SK-N-SH treated with all-trans-retinoic acid at 6 μM for 48 hours (cell line): ENCODE data around the gene SURF4.

Source experiments
- ATAC-seq: fragments of 200-7000 bp; cut with Tn5 transposase; 3 replicates; pipeline ENCODE4 v1.9.1; 2020; ENCODE audit warnings: mild to moderate bottlenecking, moderate library complexity
- CSDC2 ChIP-seq: fragments of 250-450 bp; sonication (Bioruptor Pico); IDR thresholded peaks from 2 replicates; pipeline ENCODE4 v1.5.0; 2020; ENCODE audit warnings: mild to moderate bottlenecking, moderate library complexity
- ESRRG ChIP-seq: fragments of 250-450 bp; sonication (Bioruptor Pico); IDR thresholded peaks from 2 replicates; pipeline ENCODE4 v1.6.1; 2021; ENCODE audit warnings: mild to moderate bottlenecking
- GLIS3 ChIP-seq: fragments of 250-450 bp; sonication (Bioruptor Pico); IDR thresholded peaks from 2 replicates; pipeline ENCODE4 v1.5.0; 2020; ENCODE audit warnings: mild to moderate bottlenecking, moderate library complexity
- ISL1 ChIP-seq: fragments of 250-450 bp; sonication (Bioruptor Pico); IDR thresholded peaks from 2 replicates; pipeline ENCODE4 v2.1.2; 2022; ENCODE audit warnings: mild to moderate bottlenecking, moderate library complexity
- OSR1 ChIP-seq: fragments of 250-450 bp; sonication (Bioruptor Pico); IDR thresholded peaks from 2 replicates; pipeline ENCODE4 v1.8.0; 2022; ENCODE audit warnings: moderate library complexity, mild to moderate bottlenecking, inconsistent platforms
- PPARA ChIP-seq: fragments of 250-450 bp; sonication (Bioruptor Pico); IDR thresholded peaks from 2 replicates; pipeline ENCODE4 v1.5.0; 2020; ENCODE audit warnings: mild to moderate bottlenecking, borderline replicate concordance
- SNAI2 ChIP-seq: fragments of 250-450 bp; sonication (Bioruptor Pico); IDR thresholded peaks from 2 replicates; pipeline ENCODE4 v1.5.0; 2020; ENCODE audit warnings: mild to moderate bottlenecking, moderate library complexity
- TCF4 ChIP-seq: fragments of 250-450 bp; sonication (Bioruptor Pico); IDR thresholded peaks from 2 replicates; pipeline ENCODE4 v1.8.0; 2021; ENCODE audit warnings: mild to moderate bottlenecking, moderate library complexity, borderline replicate concordance
- TOX ChIP-seq: fragments of 250-450 bp; sonication (Bioruptor Pico); IDR thresholded peaks from 2 replicates; pipeline ENCODE4 v1.8.0; 2021; ENCODE audit warnings: mild to moderate bottlenecking, moderate library complexity, borderline replicate concordance
- TSHZ2 ChIP-seq: fragments of 250-450 bp; sonication (Bioruptor Pico); IDR thresholded peaks from 2 replicates; pipeline ENCODE4 v1.5.0; 2020; ENCODE audit warnings: mild to moderate bottlenecking, moderate library complexity
- ZFP3 ChIP-seq: fragments of 250-450 bp; sonication (Bioruptor Pico); IDR thresholded peaks from 2 replicates; pipeline ENCODE4 v1.5.0; 2020; ENCODE audit warnings: mild to moderate bottlenecking, moderate library complexity
- ZFP30 ChIP-seq: fragments of 450-650 bp; formaldehyde crosslinking; IDR thresholded peaks from 2 replicates; pipeline ENCODE4 v1.5.0; 2022; ENCODE audit warnings: mild to moderate bottlenecking, moderate library complexity
- ZNF565 ChIP-seq: fragments of 450-650 bp; formaldehyde crosslinking; conservative IDR thresholded peaks from 2 replicates; pipeline ENCODE4 v1.5.0; 2020; ENCODE audit warnings: low read depth, mild to moderate bottlenecking, moderate library complexity
- ZNF70 ChIP-seq: fragments of 450-650 bp; formaldehyde crosslinking; IDR thresholded peaks from 2 replicates; pipeline ENCODE4 v1.5.0; 2020; ENCODE audit warnings: mild to moderate bottlenecking, moderate library complexity
- ZNF8 ChIP-seq: fragments of 450-650 bp; formaldehyde crosslinking; IDR thresholded peaks from 2 replicates; pipeline ENCODE4 v1.5.0; 2020; ENCODE audit warnings: mild to moderate bottlenecking, moderate library complexity
- TF ChIP-seq, protein P1 (sequence below): fragments of 250-450 bp; sonication (Bioruptor Pico); IDR thresholded peaks from 2 replicates; pipeline ENCODE4 v1.5.1; 2021; ENCODE audit warnings: mild to moderate bottlenecking, moderate library complexity
- TF ChIP-seq, protein P2 (sequence below): fragments of 250-450 bp; sonication (Bioruptor Pico); IDR thresholded peaks from 2 replicates; pipeline ENCODE4 v1.8.0; 2020; ENCODE audit warnings: mild to moderate bottlenecking, moderate library complexity, borderline replicate concordance
- TF ChIP-seq, protein P3 (sequence below): fragments of 250-450 bp; sonication (Bioruptor Pico); IDR thresholded peaks from 2 replicates; pipeline ENCODE4 v1.8.0; 2021; ENCODE audit warnings: low read depth, mild to moderate bottlenecking, moderate library complexity, borderline replicate concordance
- TF ChIP-seq, protein P4 (sequence below): fragments of 250-450 bp; sonication (Bioruptor Pico); IDR thresholded peaks from 2 replicates; pipeline ENCODE4 v1.5.1; 2020; ENCODE audit warnings: low read depth, mild to moderate bottlenecking, moderate library complexity

SURF4 gene

DNA sequence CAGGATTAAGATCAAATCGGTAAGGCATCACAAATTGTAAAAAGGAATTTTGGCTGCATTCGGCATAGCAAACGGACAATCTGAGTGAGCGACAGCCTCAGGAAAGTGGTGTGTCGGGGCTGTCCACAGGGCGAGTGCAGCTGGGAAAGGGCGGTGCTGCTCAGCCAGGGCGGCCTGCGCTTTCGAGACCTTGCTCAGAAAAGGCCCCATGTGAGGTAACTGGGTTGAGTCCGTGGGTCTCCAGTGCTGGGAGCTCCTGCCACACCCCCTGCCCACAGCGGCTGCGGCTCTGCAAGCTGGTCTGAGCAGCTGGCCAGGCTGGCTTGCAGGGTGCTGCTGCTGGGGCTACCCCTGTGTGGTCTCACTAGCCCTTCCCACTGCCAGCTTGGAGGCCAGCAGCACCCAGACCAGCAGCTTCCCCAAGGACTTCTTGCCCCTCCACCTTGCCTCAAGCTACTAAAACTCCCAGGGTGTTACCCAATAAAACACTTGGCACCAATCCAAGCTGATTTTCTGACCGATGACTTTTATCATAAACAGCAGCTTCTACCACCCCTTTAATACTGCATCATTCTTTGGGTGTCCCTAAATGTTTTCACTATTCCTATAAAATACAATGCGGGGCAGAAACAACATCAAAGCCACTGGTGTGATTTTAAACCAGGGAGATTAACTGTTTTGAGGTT, 13.4 kb downstream of the SURF4 start:
- TF ChIP-seq CSDC2 (CRISPR knock-in tag), result no peak
- ATAC-seq, result no peak

GRCh38 chr9:133361507-133362092, 14.3 kb downstream of the SURF4 start:
- no peak for ATAC-seq
- TF ChIP-seq, protein P1, sequence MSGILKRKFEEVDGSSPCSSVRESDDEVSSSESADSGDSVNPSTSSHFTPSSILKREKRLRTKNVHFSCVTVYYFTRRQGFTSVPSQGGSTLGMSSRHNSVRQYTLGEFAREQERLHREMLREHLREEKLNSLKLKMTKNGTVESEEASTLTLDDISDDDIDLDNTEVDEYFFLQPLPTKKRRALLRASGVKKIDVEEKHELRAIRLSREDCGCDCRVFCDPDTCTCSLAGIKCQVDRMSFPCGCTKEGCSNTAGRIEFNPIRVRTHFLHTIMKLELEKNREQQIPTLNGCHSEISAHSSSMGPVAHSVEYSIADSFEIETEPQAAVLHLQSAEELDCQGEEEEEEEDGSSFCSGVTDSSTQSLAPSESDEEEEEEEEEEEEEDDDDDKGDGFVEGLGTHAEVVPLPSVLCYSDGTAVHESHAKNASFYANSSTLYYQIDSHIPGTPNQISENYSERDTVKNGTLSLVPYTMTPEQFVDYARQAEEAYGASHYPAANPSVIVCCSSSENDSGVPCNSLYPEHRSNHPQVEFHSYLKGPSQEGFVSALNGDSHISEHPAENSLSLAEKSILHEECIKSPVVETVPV (CRISPR knock-in tag), result no peak
- TF ChIP-seq ZNF8 (no peak), TCF4 (CRISPR knock-in tag) (no peak), ZNF70 (CRISPR knock-in tag) (no peak), PPARA (CRISPR knock-in tag) (no peak), GLIS3 (CRISPR knock-in tag) (no peak), CSDC2 (CRISPR knock-in tag) (no peak), ESRRG (CRISPR knock-in tag) (no peak), TOX (CRISPR knock-in tag) (no peak), ZNF565 (CRISPR knock-in tag) (no peak), ISL1 (CRISPR knock-in tag) (no peak), SNAI2 (no peak)
- TF ChIP-seq, protein P2, sequence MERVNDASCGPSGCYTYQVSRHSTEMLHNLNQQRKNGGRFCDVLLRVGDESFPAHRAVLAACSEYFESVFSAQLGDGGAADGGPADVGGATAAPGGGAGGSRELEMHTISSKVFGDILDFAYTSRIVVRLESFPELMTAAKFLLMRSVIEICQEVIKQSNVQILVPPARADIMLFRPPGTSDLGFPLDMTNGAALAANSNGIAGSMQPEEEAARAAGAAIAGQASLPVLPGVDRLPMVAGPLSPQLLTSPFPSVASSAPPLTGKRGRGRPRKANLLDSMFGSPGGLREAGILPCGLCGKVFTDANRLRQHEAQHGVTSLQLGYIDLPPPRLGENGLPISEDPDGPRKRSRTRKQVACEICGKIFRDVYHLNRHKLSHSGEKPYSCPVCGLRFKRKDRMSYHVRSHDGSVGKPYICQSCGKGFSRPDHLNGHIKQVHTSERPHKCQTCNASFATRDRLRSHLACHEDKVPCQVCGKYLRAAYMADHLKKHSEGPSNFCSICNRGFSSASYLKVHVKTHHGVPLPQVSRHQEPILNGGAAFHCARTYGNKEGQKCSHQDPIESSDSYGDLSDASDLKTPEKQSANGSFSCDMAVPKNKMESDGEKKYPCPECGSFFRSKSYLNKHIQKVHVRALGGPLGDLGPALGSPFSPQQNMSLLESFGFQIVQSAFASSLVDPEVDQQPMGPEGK (CRISPR knock-in tag), result no peak
- TF ChIP-seq, protein P3, sequence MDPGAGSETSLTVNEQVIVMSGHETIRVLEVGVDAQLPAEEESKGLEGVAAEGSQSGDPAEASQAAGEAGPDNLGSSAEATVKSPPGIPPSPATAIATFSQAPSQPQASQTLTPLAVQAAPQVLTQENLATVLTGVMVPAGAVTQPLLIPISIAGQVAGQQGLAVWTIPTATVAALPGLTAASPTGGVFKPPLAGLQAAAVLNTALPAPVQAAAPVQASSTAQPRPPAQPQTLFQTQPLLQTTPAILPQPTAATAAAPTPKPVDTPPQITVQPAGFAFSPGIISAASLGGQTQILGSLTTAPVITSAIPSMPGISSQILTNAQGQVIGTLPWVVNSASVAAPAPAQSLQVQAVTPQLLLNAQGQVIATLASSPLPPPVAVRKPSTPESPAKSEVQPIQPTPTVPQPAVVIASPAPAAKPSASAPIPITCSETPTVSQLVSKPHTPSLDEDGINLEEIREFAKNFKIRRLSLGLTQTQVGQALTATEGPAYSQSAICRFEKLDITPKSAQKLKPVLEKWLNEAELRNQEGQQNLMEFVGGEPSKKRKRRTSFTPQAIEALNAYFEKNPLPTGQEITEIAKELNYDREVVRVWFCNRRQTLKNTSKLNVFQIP (CRISPR knock-in tag), result no peak

DNA sequence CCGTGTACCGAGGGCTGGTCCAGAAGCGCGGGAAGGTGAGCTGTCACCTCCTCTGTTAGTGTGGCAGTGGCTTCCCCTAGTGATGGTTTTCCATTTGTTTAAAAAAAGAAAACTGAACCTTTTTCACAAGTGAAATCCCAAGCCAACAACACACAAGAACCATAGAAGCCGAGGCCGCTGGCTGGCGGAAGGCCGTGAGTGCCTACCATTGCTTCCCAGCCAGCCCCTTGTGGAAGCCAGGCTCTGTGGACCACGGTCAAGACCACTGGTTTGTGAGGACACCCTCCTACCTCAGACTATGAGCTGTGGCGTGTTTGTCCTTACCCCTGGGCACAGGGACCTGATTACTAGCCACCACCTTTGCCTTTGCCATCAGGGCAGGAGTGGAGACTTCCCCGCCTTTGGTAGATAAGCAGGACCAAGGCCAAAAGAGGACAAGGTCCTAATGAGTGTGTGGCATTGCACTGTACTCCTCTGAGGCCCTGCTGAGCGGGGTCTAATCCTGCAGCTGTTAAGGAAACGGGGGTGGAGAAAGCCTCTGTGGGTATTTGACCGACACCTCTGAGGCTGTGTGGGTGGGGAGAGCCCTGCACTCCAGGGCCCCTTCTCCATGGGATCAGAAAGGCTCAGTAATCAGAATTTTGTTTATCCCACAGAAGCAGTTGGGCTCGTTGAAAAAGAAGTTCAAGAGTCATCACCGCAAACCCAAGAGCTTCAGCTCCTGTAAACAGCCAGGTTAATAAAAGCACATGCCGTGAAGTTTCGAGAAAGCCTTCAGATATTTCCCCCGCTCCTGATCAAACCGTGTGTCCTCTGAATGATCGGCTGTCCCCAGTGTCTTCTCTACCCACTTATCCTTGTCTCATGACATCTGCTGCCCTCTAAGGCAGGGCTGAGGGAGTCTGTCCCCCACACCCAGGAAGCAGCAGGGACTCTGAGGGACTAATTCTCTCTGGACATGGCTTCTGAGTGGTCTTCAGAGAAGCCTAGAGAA, 15.2 kb downstream of the SURF4 start:
- TF ChIP-seq, protein P4, sequence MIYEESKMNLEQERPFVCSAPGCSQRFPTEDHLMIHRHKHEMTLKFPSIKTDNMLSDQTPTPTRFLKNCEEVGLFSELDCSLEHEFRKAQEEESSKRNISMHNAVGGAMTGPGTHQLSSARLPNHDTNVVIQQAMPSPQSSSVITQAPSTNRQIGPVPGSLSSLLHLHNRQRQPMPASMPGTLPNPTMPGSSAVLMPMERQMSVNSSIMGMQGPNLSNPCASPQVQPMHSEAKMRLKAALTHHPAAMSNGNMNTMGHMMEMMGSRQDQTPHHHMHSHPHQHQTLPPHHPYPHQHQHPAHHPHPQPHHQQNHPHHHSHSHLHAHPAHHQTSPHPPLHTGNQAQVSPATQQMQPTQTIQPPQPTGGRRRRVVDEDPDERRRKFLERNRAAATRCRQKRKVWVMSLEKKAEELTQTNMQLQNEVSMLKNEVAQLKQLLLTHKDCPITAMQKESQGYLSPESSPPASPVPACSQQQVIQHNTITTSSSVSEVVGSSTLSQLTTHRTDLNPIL (CRISPR knock-in tag), result no peak
- TF ChIP-seq PPARA (CRISPR knock-in tag) (no peak), GLIS3 (CRISPR knock-in tag) (no peak), TSHZ2 (no peak), ZFP30 (CRISPR knock-in tag) (no peak), OSR1 (no peak), ZNF565 (CRISPR knock-in tag) (no peak), ZNF70 (CRISPR knock-in tag) (no peak), TCF4 (CRISPR knock-in tag) (no peak), ZFP3 (CRISPR knock-in tag) (no peak), ZNF8 (no peak), CSDC2 (CRISPR knock-in tag) (no peak), ESRRG (CRISPR knock-in tag) (no peak)
- TF ChIP-seq, protein P2 (CRISPR knock-in tag), result no peak
- TF ChIP-seq, protein P3 (CRISPR knock-in tag), result no peak
- no peak for ATAC-seq
